Stimulated activated CD8-positive, alpha-beta memory T cell treated with anti-CD3 and anti-CD28 coated beads, Interleukin-2, amount 100 ng/mL, for 1 hour (primary cell): Measurements from ENCODE around the gene VAT1L.

Source experiments
- DNase-seq, 2 donors: peaks; one replicate each; pipeline ENCODE4 v3.0.0-alpha.2; 2020; ENCODE audit warnings: low read depth in 2 of 2

Gene VAT1L

DNA sequence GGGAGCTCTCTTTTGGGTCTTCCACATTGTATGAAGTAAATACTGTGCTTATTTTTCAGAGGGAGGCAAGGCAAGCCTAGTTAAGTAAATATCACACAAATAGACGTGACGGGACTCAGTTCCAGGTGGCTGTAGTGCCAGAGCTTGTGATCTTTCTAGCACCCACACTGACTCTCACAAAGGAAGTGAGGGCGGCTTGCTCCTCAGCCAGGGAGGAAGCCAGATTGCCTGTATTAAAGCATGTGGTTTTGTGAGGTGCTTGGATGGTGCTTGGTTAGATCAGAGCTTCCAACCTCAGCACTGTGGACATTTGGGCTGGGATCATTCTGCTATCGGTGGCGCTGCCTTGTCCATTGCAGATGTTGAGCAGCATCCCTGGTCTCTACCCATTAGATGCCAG, 80.1 kb downstream of the VAT1L start:
- DNase-seq, result no peak

DNA sequence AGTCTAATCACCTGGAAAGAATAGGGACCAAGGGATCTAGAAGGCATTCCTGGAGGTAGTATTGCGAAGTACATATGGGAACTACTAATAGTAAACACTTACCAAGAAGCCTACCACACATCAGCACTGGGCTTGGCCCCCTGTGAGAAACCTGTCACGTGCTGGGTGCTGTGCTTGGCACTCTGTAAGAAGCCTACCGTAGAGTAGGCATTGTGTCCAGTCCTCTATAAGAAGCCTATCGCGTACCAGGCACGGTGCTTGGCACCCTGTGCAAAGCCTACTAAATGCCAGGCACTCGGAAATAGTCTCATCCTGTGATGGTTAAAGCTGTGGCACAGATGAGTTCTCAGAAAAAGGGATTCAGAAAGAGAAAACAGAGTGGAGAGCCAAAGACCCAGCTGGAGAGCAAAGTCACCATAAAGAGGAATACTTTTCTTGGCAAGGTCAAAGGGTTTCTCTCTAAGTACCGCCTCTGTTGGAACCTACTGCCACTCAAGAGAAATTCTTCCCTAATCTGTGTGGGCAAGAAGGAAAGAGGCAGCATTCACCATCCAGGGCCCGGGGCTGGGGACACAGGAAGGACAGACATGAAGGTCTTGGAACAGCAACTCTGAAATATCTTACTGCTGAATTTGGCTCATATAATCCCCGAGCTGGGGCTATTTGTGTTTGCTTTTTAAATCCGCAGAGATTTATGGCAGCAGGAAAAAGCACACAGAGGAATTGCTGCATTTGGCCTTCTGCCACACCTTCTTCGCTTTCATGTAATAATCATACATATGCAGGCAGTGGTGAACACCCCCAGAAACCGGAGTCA, 81.8 kb downstream of the VAT1L start:
- DNase-seq, result no peak

DNA sequence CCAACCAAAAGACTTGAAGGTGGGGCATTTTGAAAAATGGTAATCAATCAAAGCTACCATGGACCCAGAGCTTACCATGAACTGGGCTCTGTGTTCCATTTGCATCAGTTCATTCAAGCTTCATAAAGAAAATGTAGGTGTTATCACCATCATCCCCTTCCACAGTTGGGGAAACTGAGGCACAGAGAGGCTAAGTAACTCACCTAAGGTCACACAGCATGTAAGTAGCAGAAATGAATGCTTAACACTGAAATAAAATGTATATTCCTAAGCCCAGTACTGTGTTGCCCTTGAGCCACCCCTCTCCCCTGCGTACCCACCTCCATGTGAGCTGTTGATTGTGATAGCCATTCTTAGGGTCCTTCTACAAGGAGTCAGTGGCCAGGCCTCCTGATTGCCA, 83.6 kb downstream of the VAT1L start:
- no peak for DNase-seq

DNA sequence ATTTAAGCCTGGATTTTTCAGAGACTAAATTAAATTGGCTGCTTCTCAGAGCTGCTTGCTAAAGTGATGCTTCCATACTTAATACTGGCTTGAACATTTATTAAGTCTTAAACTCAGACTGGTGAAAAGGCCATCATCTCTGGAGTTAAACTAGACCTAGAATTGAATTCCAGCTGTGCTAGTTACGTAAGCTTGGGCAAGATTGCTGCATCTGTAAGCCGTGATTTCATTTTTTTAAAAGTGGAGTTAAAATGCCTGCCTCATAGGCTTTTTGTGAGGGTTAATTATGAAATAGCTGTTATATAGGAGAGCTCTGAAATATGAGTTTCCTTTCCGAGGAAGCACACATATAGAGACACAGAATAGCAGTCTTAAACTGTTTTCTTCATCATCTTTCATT, 84.7 kb downstream of the VAT1L start:
- DNase-seq, result no peak

DNA sequence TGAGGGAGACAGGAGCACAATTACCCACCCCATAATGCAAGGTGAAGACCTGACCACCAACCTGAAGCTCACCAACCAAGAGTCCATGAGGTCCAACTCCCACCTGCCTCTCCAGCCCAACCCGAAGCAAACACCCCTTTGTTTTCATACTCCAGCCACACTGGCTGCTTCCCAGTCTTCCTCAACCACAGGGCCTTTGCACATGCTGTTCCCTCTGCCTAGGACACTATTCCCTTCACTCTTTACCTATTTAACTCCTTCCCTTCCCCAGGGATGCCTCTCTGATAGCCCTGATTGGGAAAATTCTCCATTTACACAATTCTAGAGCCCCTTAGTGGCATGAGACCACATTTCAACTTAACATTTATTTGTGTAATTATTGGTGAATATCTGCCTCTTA, 86.0 kb downstream of the VAT1L start:
- no peak for DNase-seq

DNA sequence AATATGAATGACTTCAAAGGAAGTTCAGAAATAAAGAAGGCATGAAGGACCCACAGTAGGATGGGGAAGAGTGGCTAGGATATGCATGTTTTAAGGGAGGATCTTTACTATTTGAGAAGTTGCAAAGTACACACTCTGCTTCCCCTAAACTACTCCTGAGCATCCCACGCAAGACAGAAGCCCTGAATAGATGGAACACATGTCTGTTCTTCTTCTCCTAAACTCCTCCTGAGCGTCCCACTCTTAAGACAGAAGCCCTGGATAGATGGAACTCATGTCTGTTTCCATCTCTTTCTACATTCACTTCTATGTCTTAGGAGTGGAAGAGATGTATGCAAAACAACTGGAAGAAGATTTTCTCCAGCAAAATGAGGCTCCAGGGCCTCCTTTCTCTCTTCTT, 88.4 kb downstream of the VAT1L start:
- DNase-seq, result no peak

DNA sequence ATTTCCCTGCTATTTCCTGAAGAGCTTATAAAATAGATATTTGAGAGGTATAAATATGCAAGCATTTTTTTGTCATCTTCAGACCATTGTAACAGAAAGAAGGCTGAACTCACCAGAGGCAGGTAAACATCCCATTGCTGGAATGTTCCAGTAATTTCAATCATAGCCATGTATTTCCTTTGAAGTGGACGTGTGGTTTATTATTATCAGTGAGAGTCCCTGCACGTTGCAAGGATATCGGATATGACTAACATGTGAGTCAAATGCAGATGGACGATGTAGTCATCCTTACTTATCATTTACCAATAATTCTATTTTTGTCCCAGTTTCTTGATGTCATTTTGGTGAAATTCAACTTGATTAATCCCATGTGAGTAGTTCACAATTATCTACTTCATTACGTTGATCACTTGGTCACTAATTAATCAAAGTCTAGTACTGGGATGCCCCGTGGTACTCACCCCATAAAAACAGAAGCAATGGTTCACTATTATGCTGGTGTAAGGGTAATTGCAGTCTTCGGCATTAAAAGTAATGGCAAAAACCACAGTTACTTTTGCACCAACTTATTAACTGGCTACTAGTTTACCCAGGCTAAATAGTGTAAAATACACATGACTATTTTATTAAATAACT, 89.5 kb downstream of the VAT1L start:
- DNase-seq, result no peak

DNA sequence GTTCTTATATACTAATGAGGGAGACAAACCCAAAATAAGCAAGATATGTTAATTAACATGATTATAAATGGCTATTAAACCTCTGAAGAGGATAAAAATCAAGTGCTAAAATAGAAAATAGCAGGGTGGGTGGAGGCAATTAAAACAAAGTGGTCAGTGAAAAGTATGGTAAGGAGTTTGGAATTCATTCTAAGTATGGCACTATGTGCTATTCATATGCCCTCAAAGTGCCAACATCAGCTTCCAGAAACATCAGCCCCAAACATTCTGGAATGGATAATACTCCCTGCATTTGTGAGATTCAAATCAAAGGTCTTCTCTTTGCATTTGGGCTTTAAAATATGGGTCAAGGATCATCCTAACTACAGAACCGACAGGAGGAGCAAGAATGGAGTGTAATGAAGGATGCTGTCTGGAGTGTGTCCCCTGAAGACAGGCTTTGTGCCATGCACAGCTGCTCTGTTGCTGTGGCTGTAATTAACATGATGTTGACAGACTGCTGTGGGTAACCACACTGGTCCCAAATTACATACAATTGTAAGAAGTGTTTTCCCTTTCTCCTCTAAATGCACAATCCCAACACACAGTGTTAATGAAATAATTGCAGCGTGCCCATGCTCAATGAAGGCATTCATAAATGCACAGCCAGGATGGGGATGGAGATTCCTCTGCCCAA, 93.1 kb downstream of the VAT1L start:
- DNase-seq, result no peak

DNA sequence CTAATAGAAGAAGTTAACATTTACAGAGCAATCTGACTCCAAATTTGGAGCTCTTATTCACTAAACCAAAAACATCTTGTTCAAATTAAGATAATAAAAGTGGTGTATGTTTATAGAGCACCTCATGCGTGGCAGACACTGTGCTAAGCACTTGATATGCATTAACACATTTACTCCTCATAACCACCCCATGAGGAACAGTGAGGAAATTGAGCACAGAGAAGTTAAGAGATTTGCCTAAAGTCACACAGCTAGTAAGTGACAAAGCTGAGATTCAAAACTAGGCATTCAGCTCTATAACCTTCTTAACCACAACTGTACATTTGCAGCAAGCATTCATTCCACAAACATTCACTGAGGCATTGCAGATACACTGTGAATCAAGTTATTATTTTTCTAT, 94.0 kb downstream of the VAT1L start:
- no peak for DNase-seq

DNA sequence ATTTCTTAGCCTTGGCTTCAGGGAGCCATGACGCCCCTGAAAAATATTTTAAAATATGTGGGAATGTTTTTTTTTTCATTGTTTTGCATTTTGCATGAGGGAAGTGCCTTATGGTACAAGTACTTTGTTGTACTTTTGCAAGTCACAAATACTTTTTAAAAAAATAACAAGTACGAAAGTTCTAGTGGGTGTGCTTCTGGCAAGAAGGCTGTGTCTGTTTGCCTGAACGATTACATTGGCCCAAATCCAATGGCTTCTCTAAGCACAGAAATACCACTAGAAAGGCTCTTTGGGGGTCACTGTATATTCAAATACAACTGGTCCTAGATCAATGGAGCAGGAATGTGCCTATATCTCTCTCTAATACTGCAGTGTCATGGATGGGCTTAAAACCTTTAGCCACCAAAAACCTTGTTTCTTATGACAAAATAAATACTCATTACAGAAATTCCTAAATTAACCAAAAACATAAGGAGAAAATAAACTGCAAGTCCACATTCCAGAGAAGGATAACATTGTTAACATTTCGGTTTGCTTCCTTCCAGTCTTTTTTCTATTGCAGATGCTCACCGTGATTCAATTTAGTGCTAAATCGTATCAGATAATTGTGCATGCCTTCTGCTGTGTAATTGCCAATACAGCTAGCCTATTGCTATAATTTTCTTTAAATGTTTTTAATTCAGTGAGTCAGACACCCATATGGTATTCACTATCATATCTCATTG, 97.4 kb downstream of the VAT1L start:
- no peak for DNase-seq

DNA sequence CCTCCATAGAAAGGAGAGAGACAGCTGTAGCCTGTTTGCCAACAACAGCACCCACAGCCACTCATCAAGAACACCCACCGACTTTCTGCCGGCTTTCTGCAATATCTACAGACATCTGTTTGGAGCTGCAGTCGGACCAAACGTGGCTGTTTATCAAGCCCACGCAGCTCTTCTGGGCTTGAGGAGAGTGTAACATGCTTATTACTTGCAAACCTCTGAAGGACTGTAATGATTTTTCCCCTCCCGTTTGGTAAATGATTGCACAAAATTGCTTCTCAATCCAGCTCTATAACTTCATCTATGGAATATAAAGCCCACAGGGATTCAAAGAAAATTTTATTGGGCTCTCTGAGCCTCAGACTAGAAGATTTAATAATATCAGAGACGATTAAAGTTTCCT, 100.5 kb downstream of the VAT1L start:
- DNase-seq, result no peak

DNA sequence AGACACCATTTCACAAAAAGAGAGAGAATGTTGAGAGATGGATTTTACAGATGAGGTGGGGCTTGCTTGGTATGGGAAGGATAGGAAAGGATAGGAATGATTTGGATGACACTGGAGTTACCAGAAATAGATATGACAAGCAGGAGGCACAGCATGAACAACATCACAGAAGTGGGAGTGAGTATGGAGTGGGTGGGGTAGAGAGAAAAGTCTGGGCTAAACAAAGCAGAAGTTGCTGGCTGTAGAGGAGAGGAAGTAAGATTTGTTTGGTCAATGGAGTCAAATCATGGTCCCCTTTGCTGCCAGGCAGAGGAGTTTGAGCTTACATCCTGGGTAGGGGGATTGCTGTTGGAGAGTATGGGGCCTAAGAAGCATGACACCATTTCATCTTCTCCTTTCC, 101.7 kb downstream of the VAT1L start:
- no peak for DNase-seq

DNA sequence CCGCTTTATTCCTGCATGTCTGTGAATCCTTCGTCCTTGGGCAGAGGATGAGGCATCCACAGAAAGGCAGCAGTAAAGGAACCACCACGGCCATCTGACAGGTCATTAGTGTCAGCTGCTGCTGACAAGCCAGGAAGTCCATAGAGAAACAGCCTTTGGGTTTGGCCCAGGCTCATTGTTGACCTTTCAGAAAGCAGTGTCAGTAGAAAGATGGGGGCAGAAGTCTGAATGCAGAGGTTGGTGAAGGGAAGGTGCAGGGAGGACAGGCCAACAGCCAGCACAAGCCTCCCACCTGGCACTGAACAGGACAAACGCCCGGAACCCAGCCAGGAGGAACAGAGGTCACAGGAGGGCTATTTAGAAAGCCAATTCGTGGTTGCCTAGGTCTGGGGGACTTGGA, 105.8 kb downstream of the VAT1L start:
- DNase-seq, result no peak

DNA sequence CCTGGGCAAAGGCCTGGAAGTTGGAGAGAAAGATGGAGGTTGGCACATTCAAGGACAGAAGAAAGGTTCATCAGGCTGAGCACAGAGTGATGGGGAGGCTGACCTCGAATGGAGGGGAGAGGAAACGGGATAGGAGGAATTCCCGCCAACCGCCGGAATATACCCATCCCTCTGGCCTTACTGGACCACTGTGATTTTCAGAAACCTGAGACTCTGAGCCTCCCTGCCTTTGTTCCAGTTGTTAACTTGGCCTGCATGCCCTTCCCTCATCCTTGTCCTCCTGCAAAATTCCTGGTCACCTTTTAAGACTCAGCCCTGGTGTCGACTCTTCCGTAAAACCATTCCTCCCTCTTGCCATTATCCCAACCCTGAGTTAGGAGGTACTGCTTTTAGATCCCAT, 107.6 kb downstream of the VAT1L start:
- DNase-seq, result no peak

DNA sequence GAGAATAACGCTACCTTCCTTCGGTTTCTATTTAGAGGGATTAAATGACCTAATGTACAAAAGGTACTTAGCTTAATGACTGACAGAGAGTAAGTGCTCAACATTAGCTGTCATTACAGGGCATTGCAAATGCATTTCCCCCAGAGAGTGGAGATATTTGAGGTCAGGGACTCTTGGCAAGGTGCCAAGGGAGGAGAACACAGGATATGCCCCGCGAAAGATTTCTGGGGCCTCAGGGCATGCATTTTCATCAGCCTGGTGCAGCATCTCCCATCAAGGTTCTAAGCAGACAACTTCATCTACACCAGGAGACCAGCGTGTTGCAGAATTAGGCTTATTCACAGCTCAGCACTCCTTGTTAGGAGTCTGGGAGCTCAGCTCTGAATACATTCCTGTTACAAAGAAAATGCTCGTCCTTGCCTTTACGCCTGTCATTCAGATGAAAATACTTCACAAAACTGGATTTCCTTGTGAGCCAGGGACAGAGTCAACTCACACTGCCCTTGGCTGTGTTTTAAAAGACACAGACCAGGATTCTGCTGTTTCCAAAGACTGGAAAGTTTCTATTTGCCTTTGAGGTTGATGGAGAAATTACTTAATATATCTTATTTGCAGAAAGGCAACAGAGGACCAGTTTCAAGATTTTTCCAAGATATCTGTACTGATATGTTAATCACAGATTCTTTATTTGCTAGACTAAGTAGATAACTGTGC, 108.2 kb downstream of the VAT1L start:
- no peak for DNase-seq

DNA sequence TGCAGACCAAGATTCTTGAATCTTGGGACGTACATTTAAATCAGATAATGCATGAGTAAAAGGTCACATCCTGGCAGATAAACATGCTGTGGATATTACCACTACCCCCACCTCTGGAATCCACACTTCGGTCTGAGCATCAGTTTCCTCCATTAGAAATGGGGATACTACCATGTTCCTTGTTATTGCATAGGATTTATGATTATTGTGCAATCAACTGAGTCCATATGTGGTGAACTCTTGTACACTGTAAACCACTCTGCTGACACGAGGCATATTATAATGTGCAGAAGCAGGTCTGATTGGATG, 108.7 kb downstream of the VAT1L start:
- DNase-seq, result no peak

DNA sequence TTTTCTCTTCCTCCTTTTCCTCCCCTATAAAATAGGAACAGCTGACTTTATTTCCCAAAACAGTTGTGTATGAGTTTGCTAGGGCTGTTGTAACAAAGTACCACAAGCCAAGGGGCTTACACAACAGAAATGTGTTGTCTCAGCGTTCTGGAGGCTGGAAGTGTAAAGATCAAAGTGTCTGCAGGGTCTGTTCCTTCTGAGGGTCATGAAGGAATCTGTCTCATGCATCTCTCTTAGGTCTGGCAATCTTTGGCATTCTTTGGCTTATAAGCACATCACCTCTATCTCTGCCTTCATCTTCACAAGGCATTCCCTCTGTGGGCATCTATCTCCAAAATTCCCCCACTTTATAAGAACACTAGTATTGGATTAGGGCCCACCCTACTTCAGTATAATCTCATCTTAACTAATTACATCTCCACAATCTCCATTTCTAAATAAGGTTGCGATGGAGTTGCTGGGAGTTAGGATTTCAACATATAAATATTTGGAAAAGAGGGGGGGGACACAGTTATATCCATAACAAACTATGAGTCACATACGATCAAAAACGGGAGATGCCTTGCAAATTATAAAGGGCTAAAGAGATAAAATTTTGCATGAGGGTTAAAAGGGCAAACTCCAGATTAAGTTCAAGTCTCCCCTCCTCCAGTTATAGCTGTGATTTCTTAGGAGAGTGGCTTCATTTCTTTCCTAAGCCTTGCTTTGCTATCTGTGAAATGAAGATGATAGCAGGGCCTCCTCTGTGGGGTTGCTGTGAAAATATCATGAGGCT, 109.7 kb downstream of the VAT1L start:
- no peak for DNase-seq

DNA sequence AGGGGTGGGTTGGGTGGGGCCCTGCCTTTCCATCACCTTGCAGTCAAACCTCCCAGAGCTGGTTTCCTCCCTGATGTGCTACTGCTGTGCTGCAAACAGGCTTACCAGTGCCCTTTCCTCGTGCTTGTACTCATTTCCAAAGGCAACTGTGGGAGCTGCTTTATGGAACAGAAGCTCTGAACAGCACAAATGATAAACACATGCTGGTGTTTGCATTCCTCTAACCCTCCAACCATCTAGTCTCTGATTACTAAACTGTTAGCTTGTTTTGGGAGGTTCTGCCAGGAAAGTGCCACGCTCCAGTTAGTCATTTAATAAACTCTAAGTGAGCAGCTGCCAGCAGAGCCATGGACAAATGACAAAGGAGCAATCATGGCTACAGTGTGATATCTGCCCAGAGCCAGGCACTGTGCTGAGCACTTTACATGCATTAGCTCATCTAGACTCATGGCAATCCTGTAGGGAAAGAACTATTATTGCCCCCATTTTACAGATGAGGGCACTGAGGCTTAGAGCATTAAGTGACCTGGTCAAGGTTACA, 110.4 kb downstream of the VAT1L start:
- DNase-seq, result no peak

DNA sequence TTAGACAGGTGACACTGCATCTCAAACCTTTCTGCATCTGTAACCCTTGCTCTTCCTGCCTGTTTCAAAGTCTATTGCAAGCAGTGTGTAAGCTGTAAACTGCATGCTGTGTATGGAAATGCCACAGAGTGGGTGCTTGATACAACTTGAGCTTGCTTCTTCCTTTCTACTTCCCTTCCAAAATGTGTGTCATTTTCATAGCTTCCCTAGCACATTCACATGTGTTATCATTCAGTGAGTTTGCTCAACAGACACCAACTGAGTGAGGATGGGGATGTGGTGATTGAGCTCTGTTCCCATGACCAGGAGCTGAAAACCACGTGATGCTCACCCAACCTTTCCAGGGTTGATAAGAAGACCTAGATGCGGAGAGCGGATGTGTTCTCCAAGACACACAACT, 111.1 kb downstream of the VAT1L start:
- no peak for DNase-seq

DNA sequence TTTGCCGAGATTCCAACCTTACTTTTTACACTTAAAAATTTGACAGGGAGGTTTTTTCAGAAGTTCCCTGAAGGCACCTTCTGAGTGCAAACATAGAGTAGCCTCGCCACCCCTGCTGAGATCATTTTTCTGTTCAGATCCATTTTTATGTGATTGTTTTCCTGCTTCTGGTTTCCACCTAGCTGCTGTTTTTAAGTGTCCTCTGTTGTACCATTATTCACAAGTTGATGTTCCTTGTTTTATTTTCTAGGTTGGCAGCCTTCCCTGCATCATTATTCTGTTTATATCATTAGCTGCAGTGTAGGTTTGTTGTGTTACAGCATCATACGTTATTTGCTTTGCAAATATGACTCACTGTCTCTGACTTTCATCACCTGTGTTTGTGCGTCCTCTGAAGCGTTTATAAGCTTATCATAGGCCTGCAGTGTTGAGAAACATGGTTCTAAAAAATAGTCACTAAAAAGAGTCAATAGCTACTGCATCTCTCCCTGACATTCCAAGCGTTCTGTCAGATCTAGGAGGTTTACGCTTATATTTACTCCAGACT, 117.1 kb downstream of the VAT1L start:
- DNase-seq, result no peak

DNA sequence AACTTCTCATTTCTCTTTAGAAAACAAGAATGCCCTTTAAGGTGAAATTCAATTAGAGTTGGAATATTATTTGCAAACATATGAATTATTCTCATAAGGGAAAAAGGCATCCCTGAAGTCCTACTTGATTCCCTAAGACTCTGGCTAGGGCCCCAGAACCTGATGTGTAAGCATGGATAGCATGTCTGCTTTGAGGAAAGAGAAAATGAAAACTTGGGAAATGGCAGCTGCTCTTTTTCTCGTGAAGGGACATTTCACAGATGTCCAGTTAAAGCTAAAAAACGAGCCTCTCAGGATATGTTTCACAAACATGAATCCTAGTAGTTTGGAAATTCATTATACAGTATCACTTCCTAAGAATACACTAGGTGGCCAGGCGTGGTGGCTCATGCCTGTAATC, 121.7 kb downstream of the VAT1L start:
- DNase-seq, result no peak
